Measurements from ENCODE around the gene RNASET2.

GRCh38 chr6:166922937-166923336, 33.4 kb downstream of the RNASET2 start:
- no peak for TF ChIP-seq CTCF (IDR thresholded peaks at IDR 0.05)
- TF ChIP-seq POLR2A (IDR thresholded peaks at IDR 0.05) = no peak
